Activated CD4-positive, alpha-beta T cell treated with anti-CD3 and anti-CD28 coated beads, Interleukin-2, amount 50 U/mL, for 24 hours (primary cell): ENCODE measurements around the gene SMURF1.

Experiments used
- DNase-seq, 2 donors: peaks; one replicate each; pipeline ENCODE4 v3.0.0-alpha.2; 2020; ENCODE audit warnings: low read depth in 1 of 2, low spot score in 1 of 2

SMURF1 gene

GRCh38 chr7:98993024-98993897 lies 150.6 kb downstream of the SMURF1 start:
- no peak for DNase-seq

- DNase-seq: no peak
Measured at GRCh38 chr7:98992076-98992475, 151.8 kb downstream of the SMURF1 start.

GRCh38 chr7:98991141-98991540 lies 152.8 kb downstream of the SMURF1 start:
- DNase-seq: no peak

GRCh38 chr7:98990356-98990755 lies 153.6 kb downstream of the SMURF1 start:
- DNase-seq: no peak

- no peak for DNase-seq
Measured at GRCh38 chr7:98988641-98989040, 155.3 kb downstream of the SMURF1 start.

GRCh38 chr7:98985945-98986344 lies 158.0 kb downstream of the SMURF1 start:
- DNase-seq: no peak

GRCh38 chr7:98985406-98985805 lies 158.5 kb downstream of the SMURF1 start:
- DNase-seq: no peak

- no peak for DNase-seq
Measured at GRCh38 chr7:98984126-98984525, 159.8 kb downstream of the SMURF1 start.

- no peak for DNase-seq
Measured at GRCh38 chr7:98982686-98983085, 161.2 kb downstream of the SMURF1 start.

GRCh38 chr7:98981701-98982100 lies 162.2 kb downstream of the SMURF1 start:
- DNase-seq: no peak

GRCh38 chr7:98978672-98979071 lies 165.2 kb downstream of the SMURF1 start:
- no peak for DNase-seq
